Measurements from ENCODE around the gene IDS.
"Not testable (repeated sequence)": the region's sequence is repeated elsewhere in the genome, so short reads cannot be mapped to it uniquely, and the experiment has no call there.

Gene IDS

DNA sequence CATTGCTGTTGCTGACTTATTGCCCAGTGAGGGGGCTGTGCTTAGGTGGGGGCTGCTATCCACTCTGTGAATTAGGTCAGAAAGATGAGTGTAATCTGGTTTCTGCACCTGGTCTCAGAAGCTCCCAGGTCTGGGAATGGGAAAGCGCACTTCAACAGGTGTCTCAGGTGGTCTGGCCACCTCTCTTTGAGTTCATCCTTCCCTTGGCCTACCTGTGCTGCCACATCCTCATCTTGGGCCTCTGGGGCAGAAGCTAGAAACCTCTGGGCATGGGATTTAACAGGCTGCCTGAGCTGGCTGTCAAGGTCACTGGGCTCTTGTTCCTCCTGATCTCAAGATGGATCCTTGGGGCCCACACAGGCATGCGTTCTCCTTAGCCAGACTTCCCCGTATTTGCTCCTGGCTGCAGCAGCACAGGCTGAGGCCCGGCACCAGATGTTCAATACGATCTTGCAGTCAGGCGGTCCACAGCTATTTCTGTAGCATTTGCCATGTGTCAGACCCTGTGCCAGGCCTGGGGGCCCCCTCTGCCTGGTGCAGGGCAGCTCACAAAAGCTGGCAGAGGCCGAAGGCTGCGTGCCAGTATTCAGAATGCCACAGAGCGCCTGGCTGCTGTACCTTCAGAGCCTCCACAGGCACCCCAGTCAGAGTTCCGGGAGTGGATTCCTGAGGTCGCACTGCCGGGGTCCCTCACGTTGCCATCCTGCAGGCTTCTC, 21.4 kb upstream of the IDS start:
- not testable (repeated sequence) for H3K27ac ChIP-seq (ENCODE audit: low read depth, low read length); H3K9ac ChIP-seq (ENCODE audit: low read depth, low read length); H3K36me3 ChIP-seq (ENCODE audit: control insufficient read depth, insufficient read depth, low read length); H3K4me3 ChIP-seq (ENCODE audit: low read depth, low read length); H3K27me3 ChIP-seq (ENCODE audit: control insufficient read depth, insufficient read depth, low read length); H3K4me1 ChIP-seq (ENCODE audit: control insufficient read depth, insufficient read depth, low read length)
- peaks cover 15% of the 10 kb centered on the region for H3K9me3 ChIP-seq (ENCODE audit: control insufficient read depth, insufficient read depth, low read length)

DNA sequence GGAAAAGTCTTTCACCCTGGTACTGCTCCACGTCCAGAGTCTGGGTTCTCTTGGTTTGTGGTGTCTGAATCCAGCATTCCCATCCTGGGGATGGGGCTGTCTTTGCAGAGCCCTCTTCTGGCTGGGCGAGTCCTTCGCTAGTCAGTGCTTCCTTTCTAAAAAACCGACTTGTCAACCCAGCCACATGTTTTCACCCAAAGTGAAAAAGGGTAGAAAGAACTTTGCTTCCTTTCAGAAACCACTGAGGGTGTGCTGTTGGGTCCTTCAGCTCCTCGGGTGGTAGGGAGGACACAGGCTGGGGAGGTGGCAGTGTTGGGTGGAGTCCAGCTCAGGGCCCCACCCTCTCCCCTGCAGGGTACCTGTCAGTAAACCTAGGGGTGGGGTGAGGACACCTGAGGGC, 20.8 kb upstream of the IDS start:
- not testable (repeated sequence) for H3K27ac ChIP-seq (ENCODE audit: low read depth, low read length); H3K4me1 ChIP-seq (ENCODE audit: control insufficient read depth, insufficient read depth, low read length)

DNA sequence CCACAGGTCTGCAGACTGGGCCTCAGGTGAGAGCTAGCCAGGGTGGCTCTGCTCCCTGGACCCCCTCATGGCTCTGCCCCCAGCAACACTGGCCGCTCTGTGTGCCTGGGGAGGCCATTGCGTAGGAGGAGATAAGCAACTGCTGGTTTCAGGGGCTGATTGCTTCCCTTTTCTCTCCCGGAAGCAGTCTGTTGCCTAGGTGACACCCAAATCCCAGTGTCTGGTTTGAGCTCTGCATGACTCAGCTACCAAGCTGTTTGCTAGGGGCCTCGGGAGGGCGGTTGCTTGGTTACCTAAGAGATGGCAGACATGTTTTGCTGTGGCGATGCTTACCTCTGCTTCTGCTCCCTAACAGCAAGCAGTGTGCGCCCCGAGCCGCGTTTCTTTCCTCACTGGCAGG, 20.3 kb upstream of the IDS start:
- H3K4me3 ChIP-seq (ENCODE audit: low read depth, low read length); H3K27ac ChIP-seq (ENCODE audit: low read depth, low read length); H3K4me1 ChIP-seq (ENCODE audit: control insufficient read depth, insufficient read depth, low read length); H3K9ac ChIP-seq (ENCODE audit: low read depth, low read length); H3K36me3 ChIP-seq (ENCODE audit: control insufficient read depth, insufficient read depth, low read length); H3K27me3 ChIP-seq (ENCODE audit: control insufficient read depth, insufficient read depth, low read length): not testable (repeated sequence)
- peaks cover 15% of the 10 kb centered on the region for H3K9me3 ChIP-seq (ENCODE audit: control insufficient read depth, insufficient read depth, low read length)

More for the DNA sequence above, 20.8 kb upstream of the IDS start:
- H3K9ac ChIP-seq (ENCODE audit: low read depth, low read length); H3K36me3 ChIP-seq (ENCODE audit: control insufficient read depth, insufficient read depth, low read length); H3K27me3 ChIP-seq (ENCODE audit: control insufficient read depth, insufficient read depth, low read length); H3K4me3 ChIP-seq (ENCODE audit: low read depth, low read length): not testable (repeated sequence)
- H3K9me3 ChIP-seq (ENCODE audit: control insufficient read depth, insufficient read depth, low read length), result peaks cover 15% of the 10 kb centered on the region

DNA sequence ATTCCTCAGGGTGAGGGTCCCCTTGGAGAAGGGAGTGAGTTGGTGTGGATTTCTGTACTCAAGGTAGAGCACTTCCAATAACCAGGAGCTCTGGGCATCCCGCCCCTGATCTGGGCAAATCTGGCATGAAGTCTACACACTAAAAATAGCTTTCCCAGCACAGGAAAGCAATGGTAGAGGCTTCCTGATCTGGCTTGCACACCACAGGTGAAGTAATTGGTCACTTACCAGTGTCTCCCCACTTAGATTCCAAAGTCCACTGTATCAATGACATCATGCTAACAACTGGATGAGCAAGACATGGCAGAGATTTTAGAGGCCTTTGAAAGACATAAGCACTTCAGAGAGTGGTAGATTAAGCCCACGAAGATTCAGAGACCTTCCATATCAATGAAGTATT, 17.8 kb upstream of the IDS start:
- H3K27me3 ChIP-seq (ENCODE audit: control insufficient read depth, insufficient read depth, low read length), result no peaks in the 10 kb centered on the region
- no peak overlapping the region for H3K27ac ChIP-seq (ENCODE audit: low read depth, low read length)
- peaks cover 9% of the 10 kb centered on the region for H3K9me3 ChIP-seq (ENCODE audit: control insufficient read depth, insufficient read depth, low read length)
- no peak overlapping the region for H3K4me3 ChIP-seq (ENCODE audit: low read depth, low read length)
- no peaks in the 10 kb centered on the region; the same call in 1 of the 2 replicates for H3K4me1 ChIP-seq (ENCODE audit: control insufficient read depth, insufficient read depth, low read length)
- H3K36me3 ChIP-seq (ENCODE audit: control insufficient read depth, insufficient read depth, low read length), result no peaks in the 10 kb centered on the region
- H3K9ac ChIP-seq (ENCODE audit: low read depth, low read length), result no peak overlapping the region

DNA sequence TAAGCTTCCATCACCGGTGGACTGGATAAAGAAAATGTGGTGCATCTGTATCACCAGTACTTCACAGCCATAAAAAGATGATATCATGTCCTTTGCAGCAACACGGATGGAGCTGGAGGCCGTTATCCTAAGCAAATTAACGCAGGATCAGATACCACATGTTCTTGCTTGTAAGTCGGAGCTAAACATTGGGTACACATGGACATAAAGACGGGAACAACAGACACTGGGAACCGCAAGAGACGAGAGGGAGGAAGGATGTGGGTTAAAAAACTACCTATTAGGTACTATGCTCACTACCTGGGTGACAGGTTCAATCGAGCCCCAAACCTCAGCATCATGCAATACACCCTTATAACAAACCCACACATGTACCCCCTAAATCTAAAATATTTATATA, 16.3 kb upstream of the IDS start:
- Histone ChIP-seq H3K36me3 (ENCODE audit: control insufficient read depth, insufficient read depth, low read length) (no peaks in the 10 kb centered on the region), H3K27ac (ENCODE audit: low read depth, low read length) (no peak overlapping the region), H3K9ac (ENCODE audit: low read depth, low read length) (no peak overlapping the region), H3K4me1 (ENCODE audit: control insufficient read depth, insufficient read depth, low read length) (no peaks in the 10 kb centered on the region; the same call in 1 of the 2 replicates), H3K27me3 (ENCODE audit: control insufficient read depth, insufficient read depth, low read length) (no peaks in the 10 kb centered on the region), H3K4me3 (ENCODE audit: low read depth, low read length) (no peak overlapping the region), H3K9me3 (ENCODE audit: control insufficient read depth, insufficient read depth, low read length) (peaks cover 14% of the 10 kb centered on the region)

DNA sequence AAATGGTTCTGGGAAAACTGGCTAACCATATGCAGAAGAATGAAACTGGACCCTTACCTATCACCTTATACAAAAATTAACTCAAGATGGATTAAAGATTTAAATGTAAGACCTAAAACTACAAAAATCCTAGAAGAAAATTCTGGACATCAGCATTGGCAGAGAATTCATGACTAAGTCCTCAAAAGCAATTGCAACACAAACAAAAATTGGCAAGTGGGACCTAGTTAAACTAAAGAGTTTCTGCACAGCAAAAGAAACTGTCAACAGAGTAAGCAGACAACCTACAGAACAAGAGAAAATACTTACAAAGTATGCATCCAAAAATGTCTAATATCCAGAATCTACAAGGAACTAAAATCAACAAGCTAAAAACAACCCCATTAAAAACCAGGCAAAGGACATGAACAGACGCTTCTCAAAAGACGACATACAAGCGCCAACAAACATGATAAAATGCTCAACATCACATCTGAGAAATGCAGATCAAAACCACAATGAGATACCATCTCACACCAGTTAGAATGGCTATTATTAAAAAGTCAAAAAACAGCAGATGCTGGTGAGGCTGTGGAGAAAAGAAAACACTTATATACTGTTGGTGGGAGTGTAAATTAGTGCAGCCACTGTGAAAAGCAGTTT, 15.7 kb upstream of the IDS start:
- not testable (repeated sequence) for H3K4me3 ChIP-seq (ENCODE audit: low read depth, low read length); H3K4me1 ChIP-seq (ENCODE audit: control insufficient read depth, insufficient read depth, low read length); H3K36me3 ChIP-seq (ENCODE audit: control insufficient read depth, insufficient read depth, low read length); H3K9ac ChIP-seq (ENCODE audit: low read depth, low read length); H3K27ac ChIP-seq (ENCODE audit: low read depth, low read length); H3K27me3 ChIP-seq (ENCODE audit: control insufficient read depth, insufficient read depth, low read length)
- H3K9me3 ChIP-seq (ENCODE audit: control insufficient read depth, insufficient read depth, low read length), result peaks cover 14% of the 10 kb centered on the region

DNA sequence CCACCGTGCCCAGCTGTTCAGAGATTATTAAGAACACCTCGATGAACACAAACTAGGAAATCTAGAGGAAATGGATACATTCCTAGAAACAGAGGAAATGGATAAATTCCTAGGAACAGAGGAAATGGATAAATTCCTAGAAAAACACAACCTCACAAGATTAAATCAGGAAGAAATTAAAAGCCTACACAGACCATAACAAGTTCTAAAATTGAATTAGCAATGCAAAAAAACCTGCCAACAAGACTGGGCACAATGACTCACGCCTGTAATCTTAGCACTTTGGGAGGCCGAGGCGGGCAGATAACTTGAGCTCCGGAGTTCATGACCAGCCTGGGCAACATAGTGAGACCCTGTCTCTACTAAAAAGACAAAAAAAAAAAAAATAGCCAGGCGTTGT, 13.1 kb upstream of the IDS start:
- Histone ChIP-seq H3K9me3 (ENCODE audit: control insufficient read depth, insufficient read depth, low read length) (peaks cover 21% of the 10 kb centered on the region), H3K4me1 (ENCODE audit: control insufficient read depth, insufficient read depth, low read length) (no peaks in the 10 kb centered on the region), H3K27ac (ENCODE audit: low read depth, low read length) (no peak overlapping the region), H3K4me3 (ENCODE audit: low read depth, low read length) (no peak overlapping the region), H3K36me3 (ENCODE audit: control insufficient read depth, insufficient read depth, low read length) (no peaks in the 10 kb centered on the region), H3K9ac (ENCODE audit: low read depth, low read length) (no peak overlapping the region), H3K27me3 (ENCODE audit: control insufficient read depth, insufficient read depth, low read length) (no peaks in the 10 kb centered on the region)

DNA sequence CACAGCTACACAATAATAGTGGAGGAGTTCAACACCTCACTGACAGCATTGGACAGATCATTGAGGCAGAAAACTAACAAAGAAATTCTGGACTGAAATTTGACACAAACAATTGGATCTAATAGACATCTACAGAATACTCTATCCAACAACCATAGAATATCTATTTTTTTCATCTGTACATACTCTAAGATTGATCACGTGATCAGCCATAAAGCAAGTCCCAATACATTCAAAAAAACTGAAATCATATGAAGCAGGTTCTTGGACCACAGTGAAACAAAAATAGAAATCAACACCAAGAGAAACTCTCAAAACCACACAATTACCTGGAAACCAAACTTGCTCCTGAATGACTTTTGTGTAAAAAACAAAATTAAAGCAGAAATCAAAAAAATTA, 12.2 kb upstream of the IDS start:
- Histone ChIP-seq H3K27me3 (ENCODE audit: control insufficient read depth, insufficient read depth, low read length) (no peaks in the 10 kb centered on the region), H3K4me1 (ENCODE audit: control insufficient read depth, insufficient read depth, low read length) (0 out of 2 replicates have a peak, but pooled peaks cover 4% of the 10 kb centered on the region), H3K36me3 (ENCODE audit: control insufficient read depth, insufficient read depth, low read length) (no peaks in the 10 kb centered on the region), H3K27ac (ENCODE audit: low read depth, low read length) (no peak overlapping the region), H3K4me3 (ENCODE audit: low read depth, low read length) (no peak overlapping the region), H3K9ac (ENCODE audit: low read depth, low read length) (no peak overlapping the region), H3K9me3 (ENCODE audit: control insufficient read depth, insufficient read depth, low read length) (peaks cover 22% of the 10 kb centered on the region)

DNA sequence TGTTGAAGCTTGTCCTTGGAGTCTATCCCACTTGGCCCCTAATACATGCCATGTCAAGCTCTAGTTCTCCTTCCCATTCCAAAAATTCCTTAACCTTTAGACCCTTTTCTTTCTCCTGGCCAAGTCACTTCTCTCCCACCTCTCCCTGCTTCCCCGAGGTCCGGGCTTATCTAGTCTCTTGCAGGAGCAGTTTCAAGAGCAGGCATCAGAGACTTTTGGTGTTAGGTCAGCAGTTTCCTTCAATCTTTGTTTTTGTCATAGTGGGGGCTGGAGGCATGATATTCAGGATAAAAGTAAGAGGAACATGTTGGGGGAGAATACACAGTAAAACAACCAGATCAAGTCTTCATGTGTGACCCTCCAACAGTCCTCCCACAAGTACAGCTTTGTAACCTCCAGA, 11.5 kb upstream of the IDS start:
- no peak overlapping the region for H3K4me3 ChIP-seq (ENCODE audit: low read depth, low read length)
- no peak overlapping the region for H3K27ac ChIP-seq (ENCODE audit: low read depth, low read length)
- no peaks in the 10 kb centered on the region for H3K36me3 ChIP-seq (ENCODE audit: control insufficient read depth, insufficient read depth, low read length)
- 0 out of 2 replicates have a peak, but pooled peaks cover 4% of the 10 kb centered on the region for H3K4me1 ChIP-seq (ENCODE audit: control insufficient read depth, insufficient read depth, low read length)
- peaks cover 22% of the 10 kb centered on the region for H3K9me3 ChIP-seq (ENCODE audit: control insufficient read depth, insufficient read depth, low read length)
- no peaks in the 10 kb centered on the region for H3K27me3 ChIP-seq (ENCODE audit: control insufficient read depth, insufficient read depth, low read length)
- H3K9ac ChIP-seq (ENCODE audit: low read depth, low read length), result no peak overlapping the region

DNA sequence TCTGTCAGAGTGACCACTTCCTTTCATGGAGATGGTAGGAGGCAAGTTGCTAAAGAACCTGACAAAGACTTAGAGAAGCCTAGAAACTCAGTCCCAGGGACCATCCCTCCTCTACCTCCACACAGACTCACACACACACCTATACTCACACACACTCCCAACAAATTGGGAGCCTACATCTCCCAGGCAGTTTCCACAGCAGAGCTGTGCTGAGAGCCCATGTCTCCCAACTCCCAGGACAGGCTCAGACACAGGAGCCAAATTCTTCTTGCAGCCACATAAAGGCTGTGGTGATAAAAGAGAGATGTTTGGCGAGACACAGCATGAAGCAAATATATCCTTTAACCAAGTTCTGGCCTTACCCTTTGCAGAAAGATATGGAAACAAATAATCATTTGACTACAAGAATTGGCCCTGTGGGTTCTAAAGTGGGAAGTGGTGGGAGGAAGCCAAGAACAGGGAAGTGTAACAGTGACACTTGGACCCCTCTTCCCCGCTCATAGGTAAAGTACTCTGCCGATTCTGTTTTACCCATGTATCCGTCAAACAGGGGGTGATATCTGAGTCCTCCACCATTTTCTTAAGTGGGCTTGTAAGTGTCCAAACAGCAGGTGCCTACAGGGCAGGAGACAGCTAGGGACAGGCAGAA, 11.0 kb upstream of the IDS start:
- Histone ChIP-seq H3K36me3 (ENCODE audit: control insufficient read depth, insufficient read depth, low read length) (no peaks in the 10 kb centered on the region), H3K4me1 (ENCODE audit: control insufficient read depth, insufficient read depth, low read length) (0 out of 2 replicates have a peak, but pooled peaks cover 4% of the 10 kb centered on the region), H3K27ac (ENCODE audit: low read depth, low read length) (no peak overlapping the region), H3K9ac (ENCODE audit: low read depth, low read length) (no peak overlapping the region), H3K27me3 (ENCODE audit: control insufficient read depth, insufficient read depth, low read length) (no peaks in the 10 kb centered on the region), H3K9me3 (ENCODE audit: control insufficient read depth, insufficient read depth, low read length) (peaks cover 22% of the 10 kb centered on the region), H3K4me3 (ENCODE audit: low read depth, low read length) (no peak overlapping the region)

DNA sequence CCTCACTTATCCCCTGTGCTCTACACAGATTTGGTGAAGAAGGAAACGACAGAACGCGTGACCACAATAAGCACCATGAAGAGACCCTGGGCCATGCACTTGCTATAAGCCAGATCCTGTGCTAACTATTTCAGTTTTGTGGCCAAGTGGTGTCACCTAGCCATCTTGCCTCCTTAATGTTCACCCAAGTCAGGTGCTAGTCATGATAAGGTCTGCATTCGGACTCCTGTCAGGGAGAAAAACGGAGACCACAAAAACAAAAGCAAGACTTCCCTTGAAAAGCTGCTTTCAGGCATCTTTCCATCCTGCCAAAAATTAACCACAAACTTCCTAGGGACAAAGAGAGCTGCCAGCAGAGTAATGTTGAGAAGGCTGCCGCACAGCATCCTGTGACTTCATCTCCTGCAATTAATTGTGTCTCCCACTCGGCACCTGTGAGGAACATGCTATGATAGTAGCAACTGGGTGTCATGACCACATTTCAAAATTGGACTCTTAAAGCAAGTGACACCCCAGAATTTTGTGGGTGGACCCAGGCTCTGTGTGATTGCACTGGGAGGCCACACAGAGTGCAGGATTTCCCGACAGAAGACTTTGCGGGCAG, 8.8 kb upstream of the IDS start:
- Histone ChIP-seq H3K9ac (ENCODE audit: low read depth, low read length) (no peak overlapping the region), H3K27me3 (ENCODE audit: control insufficient read depth, insufficient read depth, low read length) (no peaks in the 10 kb centered on the region), H3K9me3 (ENCODE audit: control insufficient read depth, insufficient read depth, low read length) (peaks cover 22% of the 10 kb centered on the region), H3K4me3 (ENCODE audit: low read depth, low read length) (no peak overlapping the region), H3K36me3 (ENCODE audit: control insufficient read depth, insufficient read depth, low read length) (no peaks in the 10 kb centered on the region), H3K4me1 (ENCODE audit: control insufficient read depth, insufficient read depth, low read length) (peaks cover 8% of the 10 kb centered on the region), H3K27ac (ENCODE audit: low read depth, low read length) (no peak overlapping the region)
